ENCODE data around the gene PLEKHA8.

PLEKHA8 gene

DNA sequence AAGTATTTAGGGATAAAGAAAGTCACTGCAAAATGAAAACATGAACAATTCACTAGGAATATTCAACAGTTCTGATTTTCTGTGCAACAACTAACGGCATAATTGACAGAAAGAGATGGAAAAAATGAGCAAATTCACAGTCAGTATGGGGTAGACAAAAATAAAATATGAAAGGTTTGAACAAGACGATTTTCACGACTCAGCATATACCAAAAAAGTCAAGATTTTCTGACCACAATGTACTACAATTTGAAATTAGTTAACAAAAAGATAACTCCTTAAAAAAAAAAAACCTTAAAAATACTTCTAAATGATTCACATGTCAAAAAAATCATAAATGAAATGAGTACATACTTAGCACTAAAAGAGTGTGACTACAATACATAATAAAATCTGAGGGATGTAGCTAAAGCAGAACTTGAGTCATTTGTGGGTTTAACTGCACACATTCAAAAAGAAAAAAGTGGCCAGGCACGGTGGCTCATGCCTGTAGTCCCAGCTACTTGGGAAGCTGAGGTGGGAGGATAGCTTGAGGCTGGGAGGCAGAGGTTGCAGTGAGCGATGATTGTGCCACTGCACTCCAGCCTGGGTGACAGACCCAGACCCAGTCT lies 84.0 kb downstream of the PLEKHA8 start:
- no peak for DNase-seq (ENCODE audit: low spot score)

DNA sequence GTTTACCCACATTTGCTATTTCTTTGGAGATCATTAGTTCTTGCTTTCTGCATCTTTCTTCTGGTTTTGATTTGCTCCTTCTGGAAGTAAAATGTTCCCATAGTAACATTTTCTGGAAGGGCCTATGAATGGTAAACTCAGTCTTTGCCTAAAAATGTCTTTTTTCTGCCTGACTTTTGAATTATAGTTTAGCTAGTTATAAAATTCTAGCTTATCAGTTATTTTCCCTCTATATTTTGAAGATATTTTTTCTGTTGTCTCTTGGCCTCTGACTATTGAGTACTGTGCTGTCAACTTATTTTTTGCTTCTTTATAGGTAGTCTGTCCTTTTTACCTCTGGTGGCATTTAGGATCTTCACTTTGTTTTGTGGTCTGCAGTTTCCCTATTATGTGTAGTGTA lies 84.9 kb downstream of the PLEKHA8 start:
- no peak for DNase-seq (ENCODE audit: low spot score)

DNA sequence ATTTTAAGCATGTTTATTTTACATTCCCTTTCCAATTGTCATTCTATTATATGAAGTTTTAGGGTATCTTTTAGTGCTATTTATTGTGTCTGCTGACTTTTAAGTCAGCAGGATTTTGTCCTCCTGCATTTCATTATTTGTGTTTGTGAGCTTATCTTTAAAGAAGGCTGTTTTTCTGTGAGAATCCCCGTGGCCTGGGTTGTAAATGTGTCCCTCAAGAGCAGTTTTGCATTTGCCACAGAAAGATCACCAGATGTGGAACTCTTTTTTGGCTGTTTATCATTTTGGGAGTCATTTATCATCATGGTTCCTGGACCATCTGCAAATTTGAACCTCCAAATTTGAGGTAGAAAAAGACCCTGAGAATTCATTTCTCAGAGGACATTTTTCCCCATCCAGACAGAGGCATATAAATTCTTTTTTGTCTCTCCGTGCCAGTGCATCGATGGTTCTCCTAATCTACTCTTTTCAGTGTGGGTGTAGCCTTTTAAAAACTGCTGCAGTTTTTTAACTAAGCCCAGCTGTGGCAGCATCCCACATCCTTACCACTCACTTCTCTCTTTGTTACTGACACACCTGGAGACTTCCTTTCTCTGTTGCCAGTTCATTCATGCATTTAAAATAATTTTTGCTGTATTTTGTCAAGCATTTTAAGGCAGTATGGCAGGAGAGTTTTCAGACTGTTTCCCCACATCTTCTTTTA lies 86.5 kb downstream of the PLEKHA8 start:
- DNase-seq (ENCODE audit: low spot score) = no peak

- DNase-seq (ENCODE audit: low spot score) = no peak
Observed at GRCh38 chr7:30115709-30116297, 87.6 kb downstream of the PLEKHA8 start.

GRCh38 chr7:30116771-30117170 lies 88.6 kb downstream of the PLEKHA8 start:
- DNase-seq (ENCODE audit: low spot score) = no peak

DNA sequence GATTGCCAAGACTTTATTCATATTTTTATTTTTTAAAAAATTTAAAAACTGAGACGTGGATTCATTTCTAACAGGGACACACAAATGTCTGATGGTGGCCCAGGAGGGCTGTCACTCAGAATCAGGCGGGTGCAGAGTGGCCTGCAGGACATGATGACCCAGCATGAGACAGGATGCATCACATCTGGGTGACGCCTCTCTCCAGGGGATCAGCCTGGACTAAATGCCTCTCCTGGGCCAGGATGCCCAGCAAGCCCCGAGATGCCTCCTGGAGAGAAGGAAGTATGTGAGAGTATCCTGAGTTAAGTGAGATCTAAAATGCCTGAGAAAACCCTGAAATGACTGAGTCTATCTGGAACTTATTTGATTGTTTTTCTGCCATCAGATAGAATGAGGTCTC lies 89.7 kb downstream of the PLEKHA8 start:
- no peak for DNase-seq (ENCODE audit: low spot score)

DNA sequence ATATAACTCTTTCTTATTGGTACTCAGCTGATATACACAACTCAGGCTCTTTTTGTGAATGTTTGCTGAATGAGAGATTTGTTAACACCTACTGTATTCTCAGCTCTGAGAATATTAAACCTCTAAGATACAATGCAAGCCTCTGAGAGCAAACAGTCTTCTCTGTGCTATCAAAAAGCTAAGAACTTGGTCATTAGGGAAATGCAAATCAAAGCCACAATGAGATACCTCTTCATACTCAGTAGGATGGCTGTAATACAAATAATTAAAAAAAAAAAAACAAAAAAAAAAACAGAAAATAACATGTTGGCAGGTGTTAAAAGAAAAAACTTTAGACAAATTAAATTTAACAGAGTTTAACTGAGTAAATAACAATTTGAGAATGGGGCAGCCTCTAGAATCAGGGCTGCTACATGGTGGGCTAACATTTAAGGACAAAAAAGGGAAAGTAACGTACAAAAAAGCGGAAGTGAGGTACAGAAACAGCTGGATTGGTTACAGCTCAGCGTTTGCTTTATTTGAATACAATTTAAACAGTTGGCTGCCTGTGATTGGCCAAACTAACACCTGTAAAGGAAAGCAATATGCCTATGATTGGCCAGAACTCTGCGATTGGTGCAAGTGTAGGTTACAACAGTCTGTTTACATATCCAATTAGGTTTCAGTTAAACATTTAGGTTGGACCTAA lies 91.8 kb downstream of the PLEKHA8 start:
- DNase-seq (ENCODE audit: low spot score) = no peak

GRCh38 chr7:30133736-30134610 lies 105.8 kb downstream of the PLEKHA8 start:
- DNase-seq (ENCODE audit: low spot score) = no peak

DNA sequence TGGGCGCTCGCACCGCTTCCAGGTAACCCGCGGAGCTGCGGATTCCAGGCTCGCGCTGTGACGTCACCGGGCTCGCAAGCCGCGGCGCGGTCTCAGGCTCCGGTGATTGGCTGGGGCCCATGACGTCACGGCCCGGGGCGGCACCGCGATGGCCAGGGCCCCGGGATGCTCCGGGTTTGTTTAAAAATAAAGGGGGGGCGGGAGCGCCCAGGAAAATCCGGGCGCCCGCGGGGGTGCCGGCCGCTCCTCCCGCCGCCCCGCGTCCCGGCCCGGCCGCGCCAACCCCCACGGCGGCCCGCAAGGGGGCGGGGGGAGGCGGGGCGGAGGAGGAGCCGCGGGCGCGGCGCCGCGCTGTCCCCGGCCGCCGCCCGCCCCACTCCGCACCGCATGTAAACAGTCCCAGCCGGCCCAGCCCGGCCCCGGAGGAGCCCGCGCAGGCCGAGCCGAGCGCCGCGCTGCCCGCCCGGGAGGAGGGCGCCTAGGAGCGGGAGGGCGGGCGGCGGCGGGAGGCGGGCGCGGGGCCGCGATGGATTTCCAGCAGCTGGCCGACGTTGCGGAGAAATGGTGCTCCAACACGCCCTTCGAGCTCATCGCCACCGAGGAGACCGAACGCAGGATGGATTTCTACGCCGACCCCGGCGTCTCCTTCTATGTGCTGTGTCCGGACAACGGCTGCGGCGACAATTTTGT lies 106.5 kb downstream of the PLEKHA8 start, which contains the start of gene MTURN:
MTURN (plus strand) TSS at position 376 of the 690 bp plus-strand sequence; CDS start at position 527, 151 bp downstream.
- peak; percentile 91 for DNase-seq (ENCODE audit: low spot score)

DNA sequence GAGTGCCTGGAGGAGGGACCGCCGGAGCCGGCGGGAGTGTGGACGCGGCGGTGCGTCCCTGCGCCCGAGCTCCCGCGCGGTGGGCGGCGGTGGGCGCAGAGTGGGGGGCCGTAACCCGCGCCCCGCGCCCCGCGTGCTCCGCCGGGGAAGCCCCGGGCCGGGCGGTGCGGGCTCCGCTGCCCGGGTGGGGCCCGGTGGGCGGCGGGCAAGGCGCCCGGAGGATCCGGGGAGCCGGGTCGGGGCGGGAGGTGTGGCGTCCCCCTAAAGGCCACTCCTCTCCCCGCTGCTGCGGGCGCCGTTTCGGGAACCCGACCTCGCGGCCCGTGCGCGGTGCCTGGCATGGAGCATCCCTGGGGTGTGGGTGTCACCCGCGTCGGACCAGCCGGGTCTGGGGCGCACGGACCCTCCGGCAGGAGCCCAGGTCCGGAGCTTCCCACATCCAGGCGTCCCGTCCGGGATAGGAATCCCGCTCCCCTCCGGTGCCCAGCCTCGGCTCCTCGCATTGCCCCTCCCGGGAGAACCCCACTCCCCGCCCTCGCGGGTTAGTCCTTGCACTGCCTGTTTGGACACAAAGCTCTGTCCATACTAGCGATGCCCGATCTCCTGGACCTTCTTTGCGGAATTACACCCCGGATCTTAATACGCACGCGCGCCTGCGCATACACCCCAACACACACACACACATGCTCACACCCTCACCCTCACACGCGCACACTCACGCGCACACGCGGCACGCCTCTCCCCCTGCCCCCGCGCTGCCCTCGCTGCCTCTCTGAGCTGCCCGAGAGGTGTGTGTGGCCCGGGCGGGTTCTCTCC lies 107.3 kb downstream of the PLEKHA8 start:
- DNase-seq (ENCODE audit: low spot score) = peak; percentile 80

DNA sequence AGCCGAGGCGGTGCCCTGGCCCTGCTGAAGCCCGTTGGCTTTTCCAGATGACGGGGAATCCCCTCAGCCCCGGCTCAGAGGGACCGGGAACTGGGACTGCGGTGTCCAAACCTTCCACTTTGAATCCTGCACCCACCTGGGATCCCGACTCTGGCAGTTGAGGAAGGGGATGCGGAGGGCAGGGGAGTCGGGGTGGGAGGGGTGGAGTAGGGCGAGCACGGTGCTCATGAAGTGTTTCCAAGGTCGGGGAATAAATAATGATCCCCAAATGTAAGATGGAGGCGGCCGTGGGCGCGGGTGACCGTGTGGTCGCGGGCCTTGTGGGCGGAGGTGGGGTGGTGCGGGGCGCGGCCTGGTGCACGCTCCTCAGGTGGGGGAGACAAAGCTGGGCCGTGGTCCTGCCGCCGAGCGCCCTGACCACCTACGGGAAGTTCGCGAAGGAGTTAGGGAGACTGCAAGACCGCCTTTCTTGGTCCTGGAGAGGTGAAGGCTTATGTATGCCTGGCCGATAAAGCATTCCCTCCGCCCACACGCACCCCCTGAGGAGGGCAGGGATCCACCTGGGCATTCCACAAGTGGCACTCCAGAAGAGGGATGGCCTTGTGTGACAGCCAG lies 108.0 kb downstream of the PLEKHA8 start:
- DNase-seq (ENCODE audit: low spot score) = no peak

DNA sequence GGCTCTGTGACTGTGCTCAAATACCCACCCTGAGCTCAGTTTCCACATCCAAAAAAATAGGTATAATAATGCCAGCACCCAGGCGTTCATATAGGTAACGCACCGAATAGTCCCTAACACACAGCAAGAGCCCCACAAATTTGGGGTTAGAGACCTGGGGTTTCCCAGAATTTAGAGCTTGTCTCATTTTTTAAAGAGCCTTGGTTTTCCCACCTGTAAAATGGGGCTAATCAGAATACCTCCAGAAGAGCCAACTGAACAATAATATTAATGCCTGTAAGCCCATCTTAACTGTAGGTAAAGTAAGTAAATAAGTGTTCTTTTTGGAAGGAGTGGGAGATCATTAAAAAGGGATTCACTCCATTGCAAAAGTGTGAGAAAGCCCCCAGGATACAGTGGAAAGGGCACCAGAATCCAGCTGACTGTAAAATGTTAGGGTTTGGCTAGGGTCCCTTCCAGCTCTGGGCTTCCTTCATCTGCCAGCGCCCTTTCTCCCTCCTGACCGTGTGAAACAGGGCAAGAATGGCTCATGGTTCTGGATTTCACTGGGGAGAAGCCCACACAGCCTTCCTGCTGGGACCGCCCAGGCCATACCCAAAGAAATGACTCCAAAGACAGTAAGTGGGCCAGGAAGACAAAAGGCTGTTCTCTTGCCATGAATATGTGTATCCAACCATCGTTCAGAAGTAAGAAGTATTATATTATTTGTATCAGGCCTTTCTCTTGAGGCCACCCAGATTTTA lies 108.7 kb downstream of the PLEKHA8 start:
- DNase-seq (ENCODE audit: low spot score) = no peak

GRCh38 chr7:30139836-30140384 lies 111.7 kb downstream of the PLEKHA8 start:
- no peak for DNase-seq (ENCODE audit: low spot score)

DNA sequence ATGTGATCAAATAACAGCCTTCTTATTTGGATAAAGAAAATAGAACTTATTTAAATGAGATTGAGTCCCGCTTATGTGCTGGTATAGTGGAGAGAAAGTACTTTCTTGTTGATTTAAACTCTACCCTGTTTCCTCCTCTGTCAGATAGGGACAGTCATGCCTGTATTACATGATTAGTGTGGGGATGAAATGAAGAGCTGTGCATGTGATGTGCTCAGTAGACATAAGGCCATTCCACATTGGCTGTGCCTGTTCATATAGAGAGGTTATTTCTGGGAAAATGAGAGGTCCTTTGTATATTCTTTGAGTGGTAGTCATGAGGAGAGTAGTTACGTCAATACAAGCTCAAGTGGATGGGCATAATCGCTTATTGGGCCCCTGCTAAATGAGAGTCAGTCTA lies 112.2 kb downstream of the PLEKHA8 start:
- DNase-seq (ENCODE audit: low spot score) = no peak

DNA sequence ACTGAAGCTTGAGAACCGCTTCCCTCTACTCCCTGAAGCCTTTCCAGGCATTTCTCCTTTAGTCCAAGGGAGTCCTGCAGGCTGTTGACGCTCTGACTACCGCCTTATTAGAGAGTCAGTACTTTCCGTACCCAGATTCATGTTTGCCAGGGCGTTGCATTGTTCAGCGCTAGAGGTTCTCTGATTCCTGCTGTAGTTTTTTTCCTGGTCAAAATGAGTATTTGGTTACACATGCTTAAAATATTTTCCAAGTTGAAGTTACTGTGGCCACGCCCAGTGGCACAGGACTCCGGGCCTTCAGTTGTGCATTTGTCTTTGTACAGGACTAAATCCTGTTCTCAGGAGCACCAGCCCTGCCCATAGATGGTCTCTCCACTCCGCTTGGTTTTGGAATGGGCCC lies 114.5 kb downstream of the PLEKHA8 start:
- DNase-seq (ENCODE audit: low spot score) = no peak

- DNase-seq (ENCODE audit: low spot score) = no peak
Observed at GRCh38 chr7:30143748-30144251, 115.6 kb downstream of the PLEKHA8 start.

- DNase-seq (ENCODE audit: low spot score) = no peak
Observed at GRCh38 chr7:30144657-30145306, 116.6 kb downstream of the PLEKHA8 start.

DNA sequence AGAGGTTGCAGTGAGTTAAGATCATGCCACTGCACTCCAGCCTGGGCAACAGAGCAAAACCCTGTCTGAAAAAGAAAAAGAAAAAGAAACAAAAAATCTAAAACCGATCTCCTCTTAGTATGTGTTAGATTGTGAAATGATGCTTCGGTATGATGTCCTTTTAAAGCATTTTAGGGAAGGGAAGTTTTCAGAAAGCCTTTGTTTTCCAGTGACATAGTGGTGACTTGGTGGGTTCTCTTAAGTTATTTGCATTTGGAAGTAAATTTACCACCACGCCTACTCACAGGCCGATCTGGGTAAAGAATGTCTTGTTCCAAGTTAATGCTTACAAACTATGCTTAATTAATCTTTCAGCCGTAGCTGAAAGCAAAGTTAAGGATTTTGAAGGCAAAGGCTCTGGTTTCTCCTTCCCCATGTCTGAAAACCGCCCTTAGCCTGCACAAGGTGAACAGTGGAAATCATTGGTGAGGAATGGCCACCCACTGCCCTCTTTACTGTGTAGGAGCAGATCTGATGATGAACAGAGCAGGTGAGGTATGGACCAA lies 117.3 kb downstream of the PLEKHA8 start:
- no peak for DNase-seq (ENCODE audit: low spot score)

Measured in globus pallidus (tissue), 1 donor.